OCI-LY1 (cell line): Measurements from ENCODE around the gene APOLD1.

Experiments used
- H2AFZ ChIP-seq: fragments of 200-600 bp; sonication (generic), shearing (Covaris generic); 2 replicates; pipeline ENCODE4 v1.6.0; 2014; ENCODE audit warnings: antibody characterized with exemption, mild to moderate bottlenecking, low read length
- H3F3A ChIP-seq: fragments of 200-600 bp; sonication (generic), shearing (Covaris generic); 2 replicates; pipeline ENCODE4 v1.6.0; 2014; ENCODE audit warnings: mild to moderate bottlenecking, antibody characterized with exemption, low read length, moderate library complexity; ENCODE audit not compliant: insufficient read depth
- H3K27ac ChIP-seq: fragments of 200-600 bp; sonication (generic); 2 replicates; pipeline ENCODE4 v1.5.1; 2014; ENCODE audit warnings: low read length, mixed run types, mild to moderate bottlenecking, low read depth; ENCODE audit not compliant: poor library complexity, severe bottlenecking
- H3K27me3 ChIP-seq: fragments of 200-600 bp; sonication (generic); 2 replicates; pipeline ENCODE4 v1.6.0; 2014; ENCODE audit warnings: antibody characterized with exemption, mild to moderate bottlenecking, low read length, moderate library complexity; ENCODE audit not compliant: insufficient read depth
- H3K36me3 ChIP-seq: fragments of 200-600 bp; sonication (generic); 2 replicates; pipeline ENCODE4 v1.6.1; 2014; ENCODE audit warnings: mild to moderate bottlenecking, antibody characterized with exemption, low read length, moderate library complexity, mixed read lengths; ENCODE audit not compliant: insufficient read depth
- H3K4me1 ChIP-seq: fragments of 200-600 bp; sonication (generic); 2 replicates; pipeline ENCODE4 v1.5.1; 2014; ENCODE audit warnings: mild to moderate bottlenecking, low read length, moderate library complexity; ENCODE audit not compliant: insufficient read depth, severe bottlenecking
- H3K4me2 ChIP-seq: fragments of 200-600 bp; sonication (generic), shearing (Covaris generic); 2 replicates; pipeline ENCODE4 v1.6.1; 2014; ENCODE audit warnings: low read length
- H3K4me3 ChIP-seq: fragments of 200-600 bp; sonication (generic); 2 replicates; pipeline ENCODE4 v1.5.1; 2014; ENCODE audit warnings: low read length, low read depth, mild to moderate bottlenecking, mixed read lengths; ENCODE audit not compliant: poor library complexity, severe bottlenecking
- H3K79me2 ChIP-seq: fragments of 200-600 bp; shearing (Covaris generic); 2 replicates; pipeline ENCODE4 v1.6.1; 2016; ENCODE audit warnings: mixed run types, low read length, mixed read lengths; ENCODE audit not compliant: insufficient read depth
- H3K9ac ChIP-seq: fragments of 200-600 bp; sonication (generic), shearing (Covaris generic); 2 replicates; pipeline ENCODE4 v1.6.1; 2014; ENCODE audit warnings: mild to moderate bottlenecking, low read length, mixed read lengths
- H3K9me2 ChIP-seq: fragments of 200-600 bp; sonication (generic), shearing (Covaris generic); 2 replicates; pipeline ENCODE4 v1.6.1; 2014; ENCODE audit warnings: low read depth, mild to moderate bottlenecking, low read length, mixed read lengths
- H3K9me3 ChIP-seq: fragments of 200-600 bp; shearing (Covaris generic); 2 replicates; pipeline ENCODE4 v1.6.1; 2014; ENCODE audit warnings: low read length, mixed read lengths
- H4K20me1 ChIP-seq: fragments of 200-600 bp; sonication (generic), shearing (Covaris generic); 2 replicates; pipeline ENCODE4 v1.6.0; 2016; ENCODE audit warnings: mild to moderate bottlenecking, low read length; ENCODE audit not compliant: insufficient read depth
- CTCF ChIP-seq: fragments of 200-600 bp; sonication (generic), shearing (Covaris generic); IDR thresholded peaks from 2 replicates; pipeline ENCODE4 v1.5.1; 2017; ENCODE audit warnings: mild to moderate bottlenecking, antibody characterized with exemption, low read length, moderate library complexity, mixed read lengths
- EZH2 ChIP-seq: fragments of 200-600 bp; sonication (generic), shearing (Covaris generic); IDR thresholded peaks from 2 replicates; pipeline ENCODE4 v1.8.0; 2017; ENCODE audit warnings: borderline replicate concordance, mixed run types, mild to moderate bottlenecking, antibody characterized with exemption, low read length, moderate library complexity, mixed read lengths

Gene APOLD1

GRCh38 chr12:12817616-12818015, 32.2 kb downstream of the APOLD1 start:
- peaks cover 30% of the 10 kb centered on the region for H3K79me2 ChIP-seq
- no peaks in the 10 kb centered on the region for H3F3A ChIP-seq
- H3K4me2 ChIP-seq, result no peak overlapping the region
- TF ChIP-seq EZH2 (no peak), CTCF (no peak)
- no peak overlapping the region for H3K9ac ChIP-seq
- H2AFZ ChIP-seq, result no peak overlapping the region
- H4K20me1 ChIP-seq, result no peaks in the 10 kb centered on the region
- H3K4me1 ChIP-seq, result peaks cover 9% of the 10 kb centered on the region
- H3K36me3 ChIP-seq, result peaks cover 58% of the 10 kb centered on the region
- H3K9me3 ChIP-seq, result no peaks in the 10 kb centered on the region
- H3K4me3 ChIP-seq, result no peak overlapping the region
- no peaks in the 10 kb centered on the region for H3K27me3 ChIP-seq
- H3K9me2 ChIP-seq, result no peaks in the 10 kb centered on the region
- no peak overlapping the region for H3K27ac ChIP-seq

GRCh38 chr12:12818701-12819100, 33.2 kb downstream of the APOLD1 start:
- H3K9ac ChIP-seq, result no peak overlapping the region
- H3K4me3 ChIP-seq, result no peak overlapping the region
- no peak overlapping the region for H3K27ac ChIP-seq
- H3K4me1 ChIP-seq, result peaks cover 8% of the 10 kb centered on the region
- H3K4me2 ChIP-seq, result no peak overlapping the region
- H3K79me2 ChIP-seq, result peaks cover 25% of the 10 kb centered on the region
- H3K9me3 ChIP-seq, result no peaks in the 10 kb centered on the region
- no peak overlapping the region for H2AFZ ChIP-seq
- no peaks in the 10 kb centered on the region for H3K9me2 ChIP-seq
- H3K27me3 ChIP-seq, result no peaks in the 10 kb centered on the region
- TF ChIP-seq CTCF (no peak), EZH2 (no peak)
- H4K20me1 ChIP-seq, result no peaks in the 10 kb centered on the region
- no peaks in the 10 kb centered on the region for H3F3A ChIP-seq
- peaks cover 69% of the 10 kb centered on the region for H3K36me3 ChIP-seq

GRCh38 chr12:12819221-12819620, 33.8 kb downstream of the APOLD1 start:
- Histone ChIP-seq H3K9me2 (no peaks in the 10 kb centered on the region), H3K79me2 (peaks cover 20% of the 10 kb centered on the region), H3K27ac (no peak overlapping the region), H3K4me3 (no peak overlapping the region), H3K27me3 (no peaks in the 10 kb centered on the region), H3K9me3 (no peaks in the 10 kb centered on the region), H3K9ac (no peak overlapping the region), H3K36me3 (peaks cover 73% of the 10 kb centered on the region), H3K4me1 (peaks cover 3% of the 10 kb centered on the region), H3K4me2 (no peak overlapping the region), H2AFZ (no peak overlapping the region), H3F3A (no peaks in the 10 kb centered on the region), H4K20me1 (no peaks in the 10 kb centered on the region)
- TF ChIP-seq EZH2 (no peak), CTCF (no peak)
